Mesothelial cell of epicardium (in vitro differentiated cells): Measurements from ENCODE around the gene CLASP1. TPM values are rescaled to one million over a fixed set of nuclear protein-coding genes. Genes with fewer than 3 reads are reported as not detected.

Source experiments
- DNase-seq, 2 experiments: peaks; one replicate each; pipeline ENCODE4 v3.0.0; 2021; ENCODE audit warnings: low spot score in 2 of 2; ENCODE audit not compliant: unreplicated experiment in 2 of 2
- H3K27ac Mint-ChIP-seq: 2 replicates; pipeline ENCODE4 v1.8.0; 2021; ENCODE audit warnings: mixed read lengths
- H3K27me3 Mint-ChIP-seq: 2 replicates; pipeline ENCODE4 v1.8.0; 2021; ENCODE audit warnings: low read depth, mixed read lengths
- H3K36me3 Mint-ChIP-seq: 2 replicates; pipeline ENCODE4 v1.8.0; 2021; ENCODE audit warnings: mixed read lengths
- H3K4me1 Mint-ChIP-seq: 2 replicates; pipeline ENCODE4 v1.8.0; 2021; ENCODE audit warnings: mixed read lengths
- H3K4me3 Mint-ChIP-seq: 2 replicates; pipeline ENCODE4 v1.8.0; 2021; ENCODE audit warnings: mild to moderate bottlenecking, moderate library complexity, mixed read lengths
- H3K9me3 Mint-ChIP-seq: 2 replicates; pipeline ENCODE4 v1.8.0; 2021; ENCODE audit warnings: mixed read lengths
- CTCF ChIP-seq: fragments of 200-600 bp; sonication (generic); IDR thresholded peaks from one replicate; pipeline ENCODE4 v1.5.0; 2021; ENCODE audit warnings: antibody characterized with exemption; ENCODE audit not compliant: unreplicated experiment
- total RNA-seq: library from RNA; stranded (reverse); gene quantifications from 3 replicates; pipeline ENCODE4 v1.2.1, GENCODE V29; 2021

Gene CLASP1
- total RNA-seq, 1 donor from 2014 or later, result 99.8 TPM

GRCh38 chr2:121489911-121490583, 159.2 kb downstream of the CLASP1 start:
- no peak overlapping the region for H3K4me3 Mint-ChIP-seq
- no peak for DNase-seq
- peaks cover 18% of the 10 kb centered on the region for H3K4me1 Mint-ChIP-seq
- H3K27ac Mint-ChIP-seq, result no peak overlapping the region
- no peak for TF ChIP-seq CTCF
- no peaks in the 10 kb centered on the region for H3K9me3 Mint-ChIP-seq
- H3K36me3 Mint-ChIP-seq, result peaks cover 9% of the 10 kb centered on the region
- H3K27me3 Mint-ChIP-seq, result no peaks in the 10 kb centered on the region

GRCh38 chr2:121489284-121489683, 160.0 kb downstream of the CLASP1 start:
- DNase-seq, result no peak

GRCh38 chr2:121486191-121486790, 163.0 kb downstream of the CLASP1 start:
- TF ChIP-seq CTCF, result no peak
- peaks cover 21% of the 10 kb centered on the region for H3K4me1 Mint-ChIP-seq
- no peaks in the 10 kb centered on the region for H3K9me3 Mint-ChIP-seq
- DNase-seq, result no peak
- no peaks in the 10 kb centered on the region for H3K27me3 Mint-ChIP-seq
- H3K4me3 Mint-ChIP-seq, result no peak overlapping the region
- H3K36me3 Mint-ChIP-seq, result no peaks in the 10 kb centered on the region
- no peak overlapping the region for H3K27ac Mint-ChIP-seq

More at GRCh38 chr2:121489284-121489683, 160.0 kb downstream of the CLASP1 start:
- Mint-ChIP-seq H3K27ac (no peak overlapping the region), H3K27me3 (no peaks in the 10 kb centered on the region), H3K9me3 (no peaks in the 10 kb centered on the region), H3K4me3 (no peak overlapping the region), H3K36me3 (peaks cover 9% of the 10 kb centered on the region), H3K4me1 (peaks cover 18% of the 10 kb centered on the region)
- no peak for TF ChIP-seq CTCF

- no peak for DNase-seq
- H3K4me1 Mint-ChIP-seq, result peaks cover 26% of the 10 kb centered on the region
- no peaks in the 10 kb centered on the region for H3K9me3 Mint-ChIP-seq
- H3K27ac Mint-ChIP-seq, result no peak overlapping the region
- H3K36me3 Mint-ChIP-seq, result no peaks in the 10 kb centered on the region
- TF ChIP-seq CTCF, result no peak
- H3K4me3 Mint-ChIP-seq, result no peak overlapping the region
- no peaks in the 10 kb centered on the region for H3K27me3 Mint-ChIP-seq
These were observed 164.2 kb downstream of the CLASP1 start for GRCh38 chr2:121485039-121485438.

GRCh38 chr2:121483846-121484245, 165.4 kb downstream of the CLASP1 start:
- Mint-ChIP-seq H3K4me1 (peaks cover 30% of the 10 kb centered on the region), H3K4me3 (no peak overlapping the region), H3K36me3 (no peaks in the 10 kb centered on the region), H3K27ac (no peak overlapping the region), H3K27me3 (no peaks in the 10 kb centered on the region), H3K9me3 (no peaks in the 10 kb centered on the region)
- DNase-seq, result no peak
- no peak for TF ChIP-seq CTCF
